MM.1S (cell line): ENCODE measurements around the gene TXK.

ENCODE experiments used
- DNase-seq: peaks from one replicate; pipeline ENCODE4 v3.0.0-alpha.2; 2015
- H2AFZ ChIP-seq: fragments of 300-600 bp; sonication (generic); 2 replicates; pipeline ENCODE4 v1.6.0; 2016; ENCODE audit warnings: antibody characterized with exemption, low read length
- H3F3A ChIP-seq: fragments of 300-600 bp; sonication (generic); 2 replicates; pipeline ENCODE4 v1.6.1; 2016; ENCODE audit warnings: mild to moderate bottlenecking, antibody characterized with exemption, low read length, moderate library complexity, mixed read lengths; ENCODE audit not compliant: insufficient read depth
- H3K27ac ChIP-seq: fragments of 300-600 bp; sonication (generic); 2 replicates; pipeline ENCODE4 v1.5.1; 2016; ENCODE audit warnings: mild to moderate bottlenecking, low read length
- H3K27me3 ChIP-seq: fragments of 300-600 bp; sonication (generic); replicated peaks from 2 replicates; pipeline ENCODE4 v1.6.0; 2016; ENCODE audit warnings: low read length; ENCODE audit not compliant: insufficient read depth
- H3K36me3 ChIP-seq: fragments of 300-600 bp; sonication (generic); replicated peaks from 2 replicates; pipeline ENCODE4 v1.6.1; 2016; ENCODE audit warnings: mild to moderate bottlenecking, low read length, mixed read lengths; ENCODE audit not compliant: insufficient read depth
- H3K4me1 ChIP-seq: fragments of 300-600 bp; sonication (generic); 2 replicates; pipeline ENCODE4 v1.6.1; 2016; ENCODE audit warnings: low read length, mixed read lengths
- H3K4me2 ChIP-seq: fragments of 300-600 bp; sonication (generic); 2 replicates; pipeline ENCODE4 v1.6.0; 2016; ENCODE audit warnings: low read depth, low read length
- H3K4me3 ChIP-seq: fragments of 300-600 bp; sonication (generic); 2 replicates; pipeline ENCODE4 v1.5.1; 2016; ENCODE audit warnings: low read length, mixed read lengths
- H3K79me2 ChIP-seq: fragments of 300-600 bp; sonication (generic); 2 replicates; pipeline ENCODE4 v1.6.1; 2016; ENCODE audit warnings: mixed run types, low read length, mixed read lengths
- H3K9ac ChIP-seq: fragments of 300-600 bp; sonication (generic); 2 replicates; pipeline ENCODE4 v1.6.1; 2016; ENCODE audit warnings: low read length, mixed read lengths
- H3K9me2 ChIP-seq: fragments of 300-600 bp; sonication (generic); replicated peaks from 2 replicates; pipeline ENCODE4 v1.6.1; 2016; ENCODE audit warnings: mild to moderate bottlenecking, low read length, mixed read lengths; ENCODE audit not compliant: insufficient read depth
- H3K9me3 ChIP-seq: fragments of 300-600 bp; sonication (generic); replicated peaks from 2 replicates; pipeline ENCODE4 v1.6.1; 2016; ENCODE audit warnings: mild to moderate bottlenecking, low read length, mixed read lengths; ENCODE audit not compliant: insufficient read depth
- H4K20me1 ChIP-seq: fragments of 300-600 bp; sonication (generic); 2 replicates; pipeline ENCODE4 v1.6.1; 2016; ENCODE audit warnings: mild to moderate bottlenecking, low read length, moderate library complexity, mixed read lengths; ENCODE audit not compliant: insufficient read depth
- EZH2 ChIP-seq: fragments of 300-600 bp; sonication (generic); optimal IDR thresholded peaks from 2 replicates; pipeline ENCODE3; 2017; ENCODE audit warnings: low read depth, mild to moderate bottlenecking, antibody characterized with exemption, low read length, mixed read lengths
- EZH2phosphoT487 ChIP-seq: fragments of 300-600 bp; sonication (generic); IDR thresholded peaks from 2 replicates; pipeline ENCODE4 v1.6.1; 2018; ENCODE audit warnings: antibody characterized with exemption, low read length
- TF ChIP-seq, protein P1 (sequence below): fragments of 300-600 bp; sonication (generic); IDR thresholded peaks from 2 replicates; pipeline ENCODE4 v1.5.1; 2016; ENCODE audit warnings: antibody characterized with exemption, low read length, mixed read lengths

Gene TXK

DNA sequence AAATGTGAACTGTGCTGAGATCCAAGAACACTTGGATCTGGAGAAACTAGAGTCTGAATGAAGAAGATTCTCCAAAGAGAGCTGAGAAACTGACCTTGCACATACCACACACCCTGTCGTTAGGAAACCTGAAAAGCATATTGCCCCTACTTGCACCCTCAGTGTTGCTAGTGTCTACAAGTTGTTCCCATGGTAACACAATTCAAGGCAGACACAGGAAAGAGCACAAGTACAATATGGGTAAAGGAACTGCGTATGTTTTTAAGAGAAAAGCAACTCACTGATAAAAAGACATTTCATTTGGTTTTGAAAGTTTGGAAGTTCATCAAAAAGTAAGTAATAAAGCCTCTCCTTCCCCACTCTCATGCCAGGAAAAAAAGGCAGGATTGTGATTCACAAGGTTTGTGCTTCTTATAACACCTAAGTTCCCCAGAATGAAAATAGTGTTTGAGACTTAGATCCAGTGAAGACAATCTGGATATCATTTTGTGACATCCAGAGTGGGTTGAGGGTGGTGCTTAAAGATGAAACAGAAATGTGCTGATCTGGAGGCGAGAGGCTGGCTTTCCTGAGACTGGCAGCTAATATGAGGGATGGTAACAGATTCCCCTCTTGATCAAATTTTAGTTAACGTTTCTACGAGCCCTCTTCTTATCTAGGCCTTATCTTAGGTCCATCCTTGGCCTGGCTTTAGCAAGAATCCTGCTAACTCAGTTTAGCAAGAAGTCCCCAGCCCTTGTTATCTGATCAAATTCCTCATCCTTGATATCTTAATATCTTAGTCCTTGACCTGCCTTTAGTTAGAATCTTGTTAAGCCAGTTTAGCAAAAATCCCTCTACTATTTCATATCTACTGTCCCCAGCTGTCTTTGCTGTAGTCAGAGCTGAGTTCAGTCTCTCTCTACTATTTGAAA is 75.2 kb downstream of the TXK start:
- Histone ChIP-seq H3K79me2 (no peaks in the 10 kb centered on the region), H3K9me3 (no peaks in the 10 kb centered on the region), H3K4me2 (no peak overlapping the region), H4K20me1 (no peaks in the 10 kb centered on the region), H3K27me3 (no peaks in the 10 kb centered on the region), H3K9ac (no peak overlapping the region), H3K4me1 (no peaks in the 10 kb centered on the region), H3K36me3 (no peaks in the 10 kb centered on the region), H3K9me2 (no peaks in the 10 kb centered on the region), H3K27ac (no peak overlapping the region), H3K4me3 (no peak overlapping the region), H2AFZ (no peak overlapping the region), H3F3A (no peaks in the 10 kb centered on the region)
- no peak for DNase-seq
- TF ChIP-seq, protein P1, sequence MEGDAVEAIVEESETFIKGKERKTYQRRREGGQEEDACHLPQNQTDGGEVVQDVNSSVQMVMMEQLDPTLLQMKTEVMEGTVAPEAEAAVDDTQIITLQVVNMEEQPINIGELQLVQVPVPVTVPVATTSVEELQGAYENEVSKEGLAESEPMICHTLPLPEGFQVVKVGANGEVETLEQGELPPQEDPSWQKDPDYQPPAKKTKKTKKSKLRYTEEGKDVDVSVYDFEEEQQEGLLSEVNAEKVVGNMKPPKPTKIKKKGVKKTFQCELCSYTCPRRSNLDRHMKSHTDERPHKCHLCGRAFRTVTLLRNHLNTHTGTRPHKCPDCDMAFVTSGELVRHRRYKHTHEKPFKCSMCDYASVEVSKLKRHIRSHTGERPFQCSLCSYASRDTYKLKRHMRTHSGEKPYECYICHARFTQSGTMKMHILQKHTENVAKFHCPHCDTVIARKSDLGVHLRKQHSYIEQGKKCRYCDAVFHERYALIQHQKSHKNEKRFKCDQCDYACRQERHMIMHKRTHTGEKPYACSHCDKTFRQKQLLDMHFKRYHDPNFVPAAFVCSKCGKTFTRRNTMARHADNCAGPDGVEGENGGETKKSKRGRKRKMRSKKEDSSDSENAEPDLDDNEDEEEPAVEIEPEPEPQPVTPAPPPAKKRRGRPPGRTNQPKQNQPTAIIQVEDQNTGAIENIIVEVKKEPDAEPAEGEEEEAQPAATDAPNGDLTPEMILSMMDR, result no peak
- TF ChIP-seq EZH2 (no peak), EZH2phosphoT487 (no peak)

GRCh38 chr4:48051078-48051477 is 83.0 kb downstream of the TXK start:
- no peak overlapping the region for H3K4me3 ChIP-seq
- H3K9ac ChIP-seq, result no peak overlapping the region
- no peak for TF ChIP-seq EZH2
- no peak for TF ChIP-seq EZH2phosphoT487
- TF ChIP-seq, protein P1, result no peak
- H2AFZ ChIP-seq, result no peak overlapping the region
- H3K9me3 ChIP-seq, result no peaks in the 10 kb centered on the region
- no peaks in the 10 kb centered on the region; the same call in 1 of the 2 replicates for H3F3A ChIP-seq
- H4K20me1 ChIP-seq, result 0 out of 2 replicates have a peak, but pooled peaks cover 10% of the 10 kb centered on the region
- peaks cover 3% of the 10 kb centered on the region; the same call in 1 of the 2 replicates for H3K4me1 ChIP-seq
- no peak for DNase-seq
- H3K4me2 ChIP-seq, result no peak overlapping the region
- H3K36me3 ChIP-seq, result no peaks in the 10 kb centered on the region
- H3K79me2 ChIP-seq, result no peaks in the 10 kb centered on the region
- no peak overlapping the region for H3K27ac ChIP-seq
- H3K27me3 ChIP-seq, result peaks cover 57% of the 10 kb centered on the region
- H3K9me2 ChIP-seq, result no peaks in the 10 kb centered on the region

DNA sequence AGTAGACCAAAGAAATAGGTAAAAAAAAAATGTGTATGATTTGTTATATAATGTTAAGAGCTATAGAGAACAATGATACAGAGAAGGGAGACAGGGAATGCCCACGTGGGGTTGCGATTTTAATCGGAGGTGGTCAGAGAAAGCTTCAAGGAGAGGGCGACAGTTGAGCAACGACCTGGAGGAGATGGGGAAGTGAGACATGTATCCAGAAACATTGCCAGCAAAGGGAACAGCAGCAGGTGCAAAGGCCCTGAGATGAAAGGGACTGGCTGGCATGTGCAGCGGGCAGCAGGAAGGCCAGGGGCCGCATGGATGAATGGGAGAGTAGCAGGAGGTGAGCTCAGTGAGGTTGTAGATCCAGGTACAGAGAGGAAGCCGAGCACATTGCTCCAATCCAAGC is 84.6 kb downstream of the TXK start:
- H3K27me3 ChIP-seq, result peaks cover 73% of the 10 kb centered on the region
- H3K4me2 ChIP-seq, result no peak overlapping the region
- no peaks in the 10 kb centered on the region for H3K9me2 ChIP-seq
- no peak overlapping the region for H3K27ac ChIP-seq
- no peak overlapping the region for H3K4me3 ChIP-seq
- 0 out of 2 replicates have a peak, but pooled peaks cover 10% of the 10 kb centered on the region for H4K20me1 ChIP-seq
- no peaks in the 10 kb centered on the region for H3K79me2 ChIP-seq
- TF ChIP-seq EZH2phosphoT487 (no peak), EZH2 (no peak)
- H3K4me1 ChIP-seq, result peaks cover 3% of the 10 kb centered on the region; the same call in 1 of the 2 replicates
- H3F3A ChIP-seq, result no peaks in the 10 kb centered on the region; the same call in 1 of the 2 replicates
- H3K36me3 ChIP-seq, result no peaks in the 10 kb centered on the region
- no peak for DNase-seq
- no peaks in the 10 kb centered on the region for H3K9me3 ChIP-seq
- H3K9ac ChIP-seq, result no peak overlapping the region
- no peak overlapping the region for H2AFZ ChIP-seq
